GM18870 (cell line): Measurements from ENCODE around the gene AGPAT3.

Experiments used
- ATAC-seq: cut with Tn5 transposase; IDR thresholded peaks from one replicate; pipeline ENCODE4 v1.9.1; 2021; ENCODE audit warnings: moderate library complexity; ENCODE audit not compliant: unreplicated experiment

The AGPAT3 gene

DNA sequence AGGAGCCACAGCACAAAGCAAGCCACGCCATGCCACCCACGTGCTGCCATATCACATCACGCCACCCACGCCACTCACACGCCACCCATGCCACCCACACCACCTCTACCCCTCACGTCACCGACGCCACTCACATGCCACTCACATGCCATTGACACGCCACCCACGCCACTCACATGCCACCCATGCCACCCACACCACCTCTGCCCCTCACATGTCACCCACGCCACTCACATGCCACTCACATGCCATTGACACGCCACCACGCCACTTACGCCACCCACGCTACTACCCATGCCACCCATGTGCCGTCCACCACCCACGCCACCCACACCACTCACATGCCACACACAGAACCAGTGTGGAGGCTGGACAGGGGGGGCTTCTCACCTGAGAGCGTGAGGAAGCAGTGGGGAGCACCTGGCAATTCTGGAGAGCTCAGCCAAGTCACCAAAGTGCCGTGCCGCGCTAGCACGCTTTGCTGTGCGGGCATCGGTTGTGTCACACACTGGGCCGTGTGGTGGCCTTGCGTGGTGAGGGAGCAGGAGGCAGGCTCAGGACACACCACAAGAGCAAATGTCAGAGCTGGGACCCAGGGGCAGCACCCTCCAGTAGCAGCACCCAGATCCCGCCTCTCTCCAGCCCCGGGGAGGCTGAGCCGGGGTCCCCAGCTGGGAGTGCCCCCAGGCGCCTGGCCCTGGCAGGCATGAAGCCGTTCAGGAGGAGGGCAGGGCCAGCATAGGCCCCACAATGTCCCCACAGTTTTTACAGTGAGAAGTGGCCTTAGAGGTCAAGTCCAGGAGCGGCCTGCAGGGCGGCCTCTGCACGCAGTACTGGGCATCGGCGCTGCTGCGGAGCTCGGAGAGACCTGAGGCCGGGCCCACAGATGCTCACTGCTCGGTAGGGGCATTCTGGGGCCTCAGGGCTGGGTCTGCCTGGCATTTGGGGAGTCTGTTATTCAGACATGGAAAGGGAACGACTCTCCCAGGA lies 70.0 kb downstream of the AGPAT3 start:
- no peak for ATAC-seq

DNA sequence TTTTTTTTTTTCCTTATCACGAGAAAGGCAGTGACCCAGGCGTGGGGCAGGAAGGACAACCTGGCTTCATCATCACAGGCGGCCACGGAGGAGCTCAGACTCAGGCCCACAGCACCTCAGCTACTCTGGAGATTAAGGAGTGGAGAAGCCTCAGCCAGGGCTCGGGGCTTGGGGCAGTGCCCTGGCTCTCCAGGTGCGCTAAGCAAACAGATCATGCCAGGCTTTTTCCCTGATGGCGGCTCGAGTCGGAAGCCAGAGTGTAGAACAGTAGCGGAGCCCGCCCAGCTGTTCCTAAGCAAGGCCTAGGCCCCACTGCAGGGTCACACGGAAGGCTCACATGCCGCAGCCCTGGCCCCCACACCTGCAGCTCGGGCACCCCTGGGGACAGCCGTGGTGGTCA lies 70.7 kb downstream of the AGPAT3 start:
- ATAC-seq, result no peak

DNA sequence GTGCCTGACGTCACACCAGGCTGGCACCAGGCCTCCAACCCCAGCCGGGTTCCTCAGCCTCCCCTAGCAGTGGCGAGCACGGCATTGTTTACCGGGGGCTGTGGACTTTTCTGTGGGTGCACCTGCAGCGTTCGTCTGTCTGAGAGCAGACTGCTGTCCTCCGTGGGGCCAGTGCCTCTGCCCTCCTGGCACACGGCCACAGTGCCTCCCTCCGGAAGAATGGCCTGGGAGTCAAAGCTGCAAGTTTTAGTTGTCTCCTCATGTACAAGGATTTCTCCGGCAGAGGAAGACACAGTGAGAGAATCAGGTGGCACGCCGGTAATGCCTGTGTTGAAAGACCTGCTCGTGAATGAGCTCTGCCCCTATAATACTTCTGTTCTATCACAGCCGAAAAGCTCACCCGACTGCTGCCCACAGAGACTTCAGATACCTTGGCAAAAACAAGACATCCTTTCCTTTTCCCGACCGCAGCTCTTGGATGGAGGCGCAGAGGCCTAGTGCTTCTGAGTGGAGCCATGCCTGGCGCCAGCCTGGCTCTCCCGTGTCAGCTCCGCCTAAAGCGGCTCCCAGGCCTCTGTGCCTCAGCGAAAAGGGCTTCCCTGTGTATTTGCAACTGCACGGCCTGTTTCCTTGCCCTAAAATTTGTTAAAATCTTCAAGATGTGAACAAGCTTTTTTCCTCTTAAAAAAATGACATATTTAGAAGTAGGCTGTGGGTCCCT lies 71.4 kb downstream of the AGPAT3 start:
- no peak for ATAC-seq

DNA sequence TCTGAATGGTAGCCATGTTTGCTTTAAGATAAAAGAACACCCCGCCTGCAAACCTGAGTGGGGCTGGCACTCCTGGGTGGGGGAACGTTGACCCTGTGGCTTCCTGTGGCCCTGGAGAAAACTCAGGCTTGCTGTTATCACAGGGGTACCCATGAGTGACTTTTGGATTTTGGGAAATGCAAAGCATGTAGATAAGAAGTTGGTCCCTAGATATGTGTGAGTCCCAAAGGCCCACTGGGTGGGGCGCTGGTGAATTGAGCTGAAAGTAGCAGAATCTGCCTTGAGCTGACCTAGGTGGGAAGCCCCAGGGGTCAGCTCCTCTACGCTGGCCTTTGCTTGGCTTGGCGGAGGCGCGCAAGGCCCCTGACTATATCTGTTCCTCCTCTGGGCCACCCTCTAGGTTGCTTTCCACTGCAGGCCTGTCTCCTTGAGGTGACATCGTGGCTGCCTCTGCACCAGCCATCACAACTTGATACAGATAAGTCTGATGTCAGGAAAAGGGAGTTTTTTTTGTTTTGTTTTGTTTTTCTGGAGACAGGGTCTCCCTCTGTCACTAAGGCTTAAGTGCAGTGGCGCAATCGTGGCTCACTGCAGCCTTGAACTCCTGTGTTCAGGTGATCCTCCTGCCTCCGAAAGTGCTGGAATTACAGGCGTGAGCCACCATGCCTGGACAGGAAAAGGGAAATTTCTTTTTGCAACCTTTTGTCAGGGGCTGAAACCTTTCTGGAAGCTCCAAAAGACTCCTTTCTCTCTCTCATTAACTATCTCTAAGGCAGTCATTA lies 72.2 kb downstream of the AGPAT3 start:
- no peak for ATAC-seq

DNA sequence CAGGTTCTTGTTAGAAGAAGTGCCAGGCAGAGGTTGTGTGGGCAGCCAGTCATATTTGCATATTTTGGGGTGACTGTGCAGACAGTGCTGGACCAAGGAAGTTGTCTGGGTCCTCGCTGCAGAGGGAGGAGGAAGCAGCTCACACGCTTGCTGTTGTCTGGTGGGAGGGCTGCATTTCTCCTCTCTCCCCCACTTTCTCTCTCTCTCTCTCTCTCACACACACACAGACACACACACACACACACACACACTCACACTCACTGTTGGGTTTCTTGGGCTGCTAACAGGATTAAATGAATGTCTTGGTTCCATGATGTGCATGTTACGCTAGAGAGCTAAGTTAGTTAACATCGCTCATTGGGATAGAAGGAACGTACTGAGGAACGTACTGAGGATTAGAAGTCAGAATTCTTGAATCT lies 72.9 kb downstream of the AGPAT3 start:
- ATAC-seq, result no peak

DNA sequence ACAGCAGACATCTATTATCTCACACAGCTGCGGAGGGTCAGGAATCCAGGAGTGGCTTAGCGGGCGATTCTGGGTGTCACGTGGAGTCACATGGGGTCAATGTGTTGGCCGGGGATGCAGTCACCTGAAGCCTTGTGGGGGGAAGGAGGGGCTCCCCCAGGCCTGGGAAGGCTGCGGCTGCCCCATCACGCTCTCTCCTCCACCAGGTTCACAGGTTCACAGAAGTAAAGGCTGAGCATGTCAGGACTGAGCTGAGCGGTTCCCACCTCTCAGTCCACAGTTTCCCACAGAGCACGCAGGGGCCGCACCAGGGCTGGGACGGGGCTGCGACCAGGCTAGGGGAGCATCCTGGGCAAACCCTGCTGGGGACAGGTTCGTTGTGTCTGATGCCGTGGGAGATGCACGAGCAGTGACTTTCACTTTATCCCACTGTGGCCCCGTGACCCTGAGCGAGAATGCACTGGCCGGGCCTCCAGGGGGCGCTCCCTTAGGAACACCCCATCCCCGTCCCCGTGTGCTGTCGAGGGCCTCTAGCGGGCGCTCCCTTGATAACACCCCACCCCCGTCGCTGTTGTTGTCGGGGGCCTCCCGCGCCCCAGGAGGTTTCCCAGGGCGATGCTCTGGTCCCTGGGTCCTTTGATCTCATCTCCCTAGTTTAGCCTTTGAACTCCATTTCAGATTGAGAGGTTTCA lies 73.9 kb downstream of the AGPAT3 start:
- ATAC-seq, result peak; percentile 49

DNA sequence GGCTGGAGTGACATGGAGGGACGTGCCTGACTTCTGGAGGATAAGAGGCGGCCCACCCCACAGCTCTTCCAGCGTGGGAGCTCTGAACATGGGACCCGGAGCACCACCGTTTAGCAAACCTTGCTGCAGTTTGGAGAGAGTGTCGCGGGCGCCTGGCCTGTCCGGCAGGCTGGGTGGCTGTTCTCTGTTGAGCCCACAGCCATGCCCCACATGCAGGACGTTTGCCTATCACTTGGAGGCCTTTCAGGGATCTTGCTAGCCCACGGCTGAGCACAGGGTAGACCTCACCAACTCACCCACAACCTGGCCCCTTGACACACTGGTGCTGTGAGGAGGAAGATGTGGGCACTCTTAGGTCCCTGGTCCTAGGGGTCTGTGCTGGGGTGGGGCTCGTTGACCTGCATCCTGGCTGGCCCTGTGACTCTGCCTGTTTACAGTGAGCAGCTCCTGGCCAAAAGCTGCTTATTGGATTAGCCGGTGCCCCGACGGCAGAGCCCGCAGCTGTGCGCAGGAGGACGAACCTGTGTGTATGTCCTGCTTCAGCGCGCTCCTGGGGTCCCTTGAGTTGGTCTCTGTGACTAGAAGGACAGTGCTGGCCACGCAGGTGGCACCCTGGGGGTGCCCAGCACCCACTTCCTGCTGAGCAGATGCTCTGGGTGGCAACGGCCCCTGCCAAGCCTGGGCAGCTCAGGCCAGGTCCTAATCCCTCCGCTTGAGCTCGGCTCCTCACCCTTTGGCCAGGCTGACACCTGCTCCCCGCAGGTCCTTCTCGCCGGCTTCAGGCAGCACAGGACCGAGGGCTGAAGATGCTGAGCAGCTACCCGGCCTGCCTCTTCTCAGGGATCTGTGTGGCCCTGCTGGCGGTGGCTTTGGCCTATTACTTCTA lies 74.7 kb downstream of the AGPAT3 start:
- no peak for ATAC-seq

DNA sequence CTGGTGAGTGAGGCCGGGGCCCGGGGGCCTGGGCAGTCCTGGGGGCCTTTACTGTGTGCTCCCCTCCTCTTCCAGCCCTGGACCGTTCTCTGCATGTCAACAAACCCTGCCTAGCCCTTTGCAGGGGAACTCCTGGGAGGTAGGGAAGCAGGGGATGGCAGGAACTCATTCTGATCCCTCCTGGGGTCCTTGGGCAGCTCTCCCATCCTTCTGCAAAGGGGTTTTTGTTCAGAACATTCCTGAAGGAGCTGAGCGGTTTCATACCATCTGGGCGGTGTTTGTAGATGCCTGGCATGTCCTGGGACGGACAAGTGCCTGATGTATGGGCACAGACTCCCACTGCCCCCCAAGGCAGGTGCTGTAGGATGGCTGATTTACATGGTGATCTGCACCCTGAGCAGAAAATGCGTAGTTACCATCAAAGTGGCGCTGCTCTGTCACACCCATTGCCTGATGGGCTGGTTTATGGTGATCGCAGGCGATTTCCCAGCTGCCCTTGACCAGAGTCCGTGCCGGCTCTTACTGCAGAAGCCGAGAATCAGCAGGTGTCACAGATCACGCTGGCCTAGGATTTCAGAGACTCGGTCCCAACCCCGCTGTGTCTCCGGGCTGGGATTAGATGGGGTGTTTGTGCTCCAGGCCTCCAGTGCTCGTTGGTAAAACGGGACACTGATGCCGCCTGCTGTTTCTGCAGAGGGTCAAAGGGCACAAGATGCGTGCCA lies 75.5 kb downstream of the AGPAT3 start:
- no peak for ATAC-seq

DNA sequence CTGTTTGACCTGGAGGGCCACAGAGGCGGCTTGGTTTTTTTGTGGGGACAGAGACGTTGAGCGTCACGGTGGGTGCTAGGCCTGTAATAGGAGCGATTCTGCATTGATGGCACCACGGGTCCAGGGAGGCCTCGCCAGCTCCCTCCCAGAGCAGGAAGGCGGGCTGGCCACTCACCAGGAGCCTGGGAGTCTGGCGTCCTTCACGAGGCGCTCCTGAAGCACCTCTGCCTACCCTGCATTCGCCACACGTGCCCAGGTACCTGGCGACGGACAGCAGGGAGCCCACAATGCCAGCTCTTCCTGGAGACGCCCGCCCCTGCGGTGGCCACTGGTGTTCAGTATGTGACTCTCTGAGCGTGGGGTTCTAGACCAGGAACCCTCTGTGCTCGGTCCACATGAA lies 77.2 kb downstream of the AGPAT3 start:
- ATAC-seq, result no peak

DNA sequence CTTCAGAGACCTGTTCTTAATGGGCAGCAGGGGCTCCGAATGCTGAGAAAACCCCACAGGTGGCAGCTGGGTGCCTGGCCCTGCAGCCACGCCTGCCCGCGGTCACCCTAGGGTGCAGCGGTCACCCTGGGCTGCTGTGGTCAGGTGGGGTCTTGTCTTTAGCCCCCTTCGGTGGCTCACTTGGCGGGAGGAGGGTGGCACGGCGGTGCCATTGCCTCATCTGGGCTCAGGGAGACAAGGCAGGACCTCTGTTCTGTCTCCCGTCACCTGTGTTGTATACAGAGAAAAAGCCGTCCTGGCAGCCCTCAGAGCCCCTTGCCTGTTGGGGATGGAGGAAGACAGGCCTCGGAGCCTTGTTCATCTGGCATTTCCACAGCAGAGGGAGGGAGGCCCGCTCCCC lies 77.6 kb downstream of the AGPAT3 start:
- ATAC-seq, result no peak

DNA sequence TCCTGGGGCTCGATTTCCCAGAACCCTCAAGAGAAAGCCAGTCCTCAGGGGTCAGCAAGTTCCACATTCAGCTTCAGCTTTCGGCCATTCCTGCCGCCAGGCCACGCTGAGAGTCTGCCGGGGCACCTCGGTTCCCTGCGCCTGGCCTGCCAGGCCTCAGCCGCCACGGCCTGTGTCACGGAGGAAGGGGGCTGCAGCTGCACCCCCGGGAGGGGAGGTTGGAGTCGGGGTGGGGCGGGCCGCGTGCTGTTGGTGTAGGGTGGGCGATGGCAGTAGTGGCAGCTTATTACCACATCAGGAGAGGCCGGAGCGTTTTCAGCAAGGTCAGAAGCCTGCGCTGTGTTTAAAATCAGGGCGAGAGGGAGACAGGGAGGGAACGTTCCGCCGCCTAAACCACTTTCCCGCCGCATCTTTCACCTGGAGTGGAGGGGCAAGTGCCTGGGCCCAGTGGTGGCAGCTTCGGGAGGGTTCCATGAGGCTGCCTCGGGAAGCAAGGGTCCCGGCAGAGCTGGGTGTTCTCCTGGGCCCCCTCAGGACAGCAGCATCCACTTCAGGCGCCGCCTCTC lies 78.6 kb downstream of the AGPAT3 start:
- ATAC-seq, result no peak

DNA sequence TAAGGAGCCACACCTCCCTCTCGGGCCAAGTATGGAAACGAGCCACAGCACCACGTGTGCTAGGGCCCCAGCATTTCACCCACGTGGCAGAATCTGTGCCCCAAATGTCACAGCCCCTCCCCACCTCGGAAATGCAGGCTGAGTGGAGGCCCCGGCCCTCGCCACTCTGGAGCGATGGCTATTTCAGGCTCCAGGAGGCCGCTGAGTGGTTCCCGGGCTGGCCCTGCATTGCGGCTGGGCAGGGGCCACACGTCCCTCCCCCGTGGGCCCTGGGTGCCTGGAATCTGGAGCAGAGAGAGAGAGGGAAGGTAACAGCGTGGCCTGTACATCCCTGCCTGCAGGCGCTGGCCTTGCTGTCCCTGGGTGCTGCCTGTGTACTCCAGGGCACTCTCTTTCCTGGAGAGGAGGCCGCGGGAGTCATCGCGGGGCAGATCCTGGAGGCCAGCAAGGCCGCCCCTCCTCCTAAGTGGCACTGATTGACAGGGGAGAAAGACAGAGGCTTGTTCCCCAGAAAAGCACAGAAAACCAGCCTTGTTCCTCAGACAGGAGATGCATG lies 79.1 kb downstream of the AGPAT3 start:
- ATAC-seq, result no peak

DNA sequence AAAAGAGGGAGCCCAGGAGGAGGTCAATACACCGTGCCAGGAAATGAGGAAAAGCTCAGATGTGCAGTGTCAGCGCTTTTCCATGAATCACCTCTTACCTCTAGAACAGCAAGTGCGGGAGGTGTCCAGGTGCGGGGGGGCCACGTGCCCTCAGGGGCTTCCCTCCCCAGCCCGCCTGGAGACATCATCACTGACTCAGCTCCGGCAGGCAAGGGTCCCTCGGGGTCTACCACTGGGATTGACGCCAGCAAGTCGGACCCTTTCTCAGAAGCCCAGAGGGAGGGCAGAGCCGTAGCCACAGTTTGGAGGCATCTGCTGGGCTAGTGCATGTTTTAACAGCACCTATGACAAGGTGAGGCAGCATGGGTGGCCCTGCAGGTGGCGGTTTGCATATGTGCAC lies 79.7 kb downstream of the AGPAT3 start:
- ATAC-seq, result no peak

DNA sequence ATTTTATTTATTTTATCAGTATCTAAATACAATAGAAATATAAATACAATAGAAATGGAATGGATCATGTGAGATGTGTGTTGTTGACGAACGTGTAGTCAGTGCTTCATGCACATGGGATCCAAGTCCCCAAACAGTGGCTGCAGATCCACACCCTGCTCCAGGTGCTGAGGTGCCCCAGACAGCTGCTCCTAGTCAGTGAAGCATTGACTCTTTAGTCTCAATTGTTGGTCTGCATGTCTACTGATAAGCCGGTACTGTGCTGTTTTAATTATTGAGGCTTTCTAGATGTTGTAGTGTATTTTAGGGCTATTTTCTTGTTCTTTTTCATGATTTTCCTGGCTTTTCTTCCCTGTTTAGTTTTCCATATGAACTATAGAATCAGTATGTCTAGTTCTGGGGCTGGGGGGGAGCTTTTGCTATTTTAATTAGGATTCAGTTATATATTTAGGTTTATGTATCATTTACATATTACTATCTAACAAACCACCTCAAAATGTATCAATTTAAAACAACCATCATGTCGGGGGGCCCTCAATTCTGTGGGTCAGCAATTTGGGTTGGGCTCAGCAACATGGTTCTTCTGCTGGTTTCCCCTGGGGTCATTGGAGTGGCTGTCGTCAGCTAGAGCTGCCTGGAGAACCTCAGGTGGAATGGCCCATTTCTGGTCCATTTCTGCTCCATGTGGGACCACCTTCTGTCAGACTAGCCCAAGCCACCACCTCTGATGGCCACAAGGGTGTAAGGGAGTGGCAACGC lies 83.9 kb downstream of the AGPAT3 start:
- ATAC-seq, result no peak

DNA sequence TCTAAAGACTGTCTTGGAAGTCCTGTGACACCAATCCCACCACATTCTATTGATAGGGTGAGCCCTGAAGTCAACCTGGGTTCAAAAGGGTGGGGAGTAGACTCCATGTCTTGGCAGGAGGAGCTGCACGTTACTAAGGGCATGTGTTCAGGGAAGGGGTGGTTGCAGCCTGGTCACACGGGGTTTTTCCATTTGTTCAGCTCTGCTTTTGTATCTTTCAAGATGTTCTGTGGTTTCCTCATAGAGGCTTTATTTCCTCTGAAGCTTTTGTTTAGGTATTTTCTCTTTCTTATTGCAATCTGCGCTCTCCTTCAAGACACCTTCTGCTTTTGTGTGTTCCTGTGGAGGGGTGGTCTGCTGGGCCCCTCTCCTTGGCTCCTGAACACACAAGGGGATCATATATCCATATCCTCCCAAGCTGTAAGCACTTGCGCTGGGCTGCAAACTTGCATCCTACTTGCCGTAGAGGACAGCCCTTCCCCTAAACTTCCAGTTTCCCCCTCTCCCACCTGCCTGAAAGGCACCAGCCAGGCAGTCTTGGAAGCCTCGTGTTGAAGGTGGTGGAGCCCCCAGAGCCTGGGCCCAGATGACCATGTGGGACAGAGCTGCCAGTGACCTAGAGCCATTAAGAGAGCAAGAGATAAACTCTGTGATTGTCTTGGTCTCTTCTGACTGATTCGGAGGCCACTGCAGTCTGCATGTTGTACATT lies 84.6 kb downstream of the AGPAT3 start:
- no peak for ATAC-seq

DNA sequence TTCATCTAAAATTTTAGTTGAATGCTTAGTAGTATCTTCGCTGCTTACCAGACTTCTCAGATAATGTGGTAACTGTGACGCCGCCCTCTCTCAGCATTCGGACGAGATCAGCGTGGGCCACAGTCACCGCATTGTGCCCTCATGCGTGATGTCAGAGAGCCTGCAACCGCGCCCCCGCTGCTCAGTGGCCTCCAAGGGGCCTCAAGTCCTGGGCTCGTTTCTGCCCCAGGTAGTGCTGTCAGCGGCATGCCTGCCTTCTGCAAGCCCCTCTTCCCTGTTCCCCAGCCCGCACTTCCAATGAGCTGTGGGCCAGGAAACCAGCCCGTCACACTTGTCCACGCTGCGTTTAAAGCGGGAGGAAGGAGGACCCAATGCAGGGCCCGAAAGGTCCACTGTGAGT lies 85.5 kb downstream of the AGPAT3 start:
- ATAC-seq, result no peak

DNA sequence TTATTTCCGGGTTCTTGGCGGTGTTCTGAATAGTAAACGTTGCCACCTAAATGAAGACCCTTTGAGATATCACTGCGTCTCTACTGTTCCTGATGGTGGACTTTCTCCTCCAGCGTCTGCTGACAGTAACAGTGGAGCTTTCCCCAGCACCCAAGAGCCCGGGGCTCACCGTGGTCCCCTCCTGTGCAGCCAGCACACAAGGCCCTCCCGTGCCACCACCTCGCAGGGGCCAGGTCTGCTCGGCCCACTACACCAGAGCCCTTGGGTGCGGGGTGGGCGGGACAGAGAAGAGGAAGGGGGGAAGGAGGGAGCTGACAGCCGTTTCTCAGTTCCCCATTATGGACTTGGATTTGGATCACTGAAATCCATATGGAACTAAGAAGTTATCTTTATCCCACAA lies 85.9 kb downstream of the AGPAT3 start:
- no peak for ATAC-seq
